GM21360 (cell line): Measurements from ENCODE around the gene VAPA.
"Not testable (repeated sequence)": the region's sequence is repeated elsewhere in the genome, so short reads cannot be mapped to it uniquely, and the experiment has no call there.

Source experiments
- ATAC-seq: cut with Tn5 transposase; IDR thresholded peaks from one replicate; pipeline ENCODE4 v1.9.1; 2021; ENCODE audit warnings: mild to moderate bottlenecking, moderate library complexity; ENCODE audit not compliant: unreplicated experiment

The VAPA gene

GRCh38 chr18:9885170-9886004 lies 28.4 kb upstream of the VAPA start, which contains the start of gene TXNDC2:
TXNDC2 (plus strand) TSS chr18:9885973; CDS start chr18:9886681, 708 bp downstream.
- ATAC-seq = no peak

GRCh38 chr18:9886005-9886348 lies 27.8 kb upstream of the VAPA start:
- no peak for ATAC-seq

GRCh38 chr18:9887992-9888391 lies 25.8 kb upstream of the VAPA start:
- no peak for ATAC-seq

- no peak for ATAC-seq
Measured at GRCh38 chr18:9890196-9890595, 23.6 kb upstream of the VAPA start.

- ATAC-seq = no peak
Measured at GRCh38 chr18:9890957-9891356, 22.9 kb upstream of the VAPA start.

GRCh38 chr18:9891515-9891914 lies 22.3 kb upstream of the VAPA start:
- ATAC-seq = not testable (repeated sequence)

- no peak for ATAC-seq
Measured at GRCh38 chr18:9894454-9895068, 19.3 kb upstream of the VAPA start.

- no peak for ATAC-seq
Measured at GRCh38 chr18:9897129-9897528, 16.7 kb upstream of the VAPA start.

- ATAC-seq = not testable (repeated sequence)
Measured at GRCh38 chr18:9897787-9898291, 16.0 kb upstream of the VAPA start.

GRCh38 chr18:9898792-9899549 lies 14.8 kb upstream of the VAPA start:
- no peak for ATAC-seq

GRCh38 chr18:9899550-9899930 lies 14.3 kb upstream of the VAPA start:
- not testable (repeated sequence) for ATAC-seq

- no peak for ATAC-seq
Measured at GRCh38 chr18:9900699-9901098, 13.1 kb upstream of the VAPA start.

GRCh38 chr18:9901377-9901776 lies 12.4 kb upstream of the VAPA start:
- ATAC-seq = no peak

GRCh38 chr18:9902264-9902663 lies 11.6 kb upstream of the VAPA start:
- not testable (repeated sequence) for ATAC-seq

- ATAC-seq = no peak
Measured at GRCh38 chr18:9902832-9903231, 11.0 kb upstream of the VAPA start.

GRCh38 chr18:9905401-9905922 lies 8.4 kb upstream of the VAPA start:
- no peak for ATAC-seq

- ATAC-seq = no peak
Measured at GRCh38 chr18:9906481-9906880, 7.3 kb upstream of the VAPA start.

- no peak for ATAC-seq
Measured at GRCh38 chr18:9907867-9908266, 5.9 kb upstream of the VAPA start.

- no peak for ATAC-seq
Measured at GRCh38 chr18:9910071-9910470, 3.7 kb upstream of the VAPA start.

GRCh38 chr18:9910661-9911060 lies 3.2 kb upstream of the VAPA start:
- no peak for ATAC-seq

- ATAC-seq = no peak
Measured at GRCh38 chr18:9911226-9911625, 2.6 kb upstream of the VAPA start.
